SK-N-SH treated with all-trans-retinoic acid at 6 μM for 48 hours (cell line): ENCODE measurements around the gene EDARADD.

ENCODE experiments used
- ARNTL ChIP-seq: fragments of 450-650 bp; formaldehyde crosslinking; IDR thresholded peaks from 2 replicates; pipeline ENCODE4 v1.5.0; 2020; ENCODE audit warnings: low read depth, mild to moderate bottlenecking, moderate library complexity, borderline replicate concordance
- BACH2 ChIP-seq: fragments of 250-450 bp; sonication (Bioruptor Pico); IDR thresholded peaks from 2 replicates; pipeline ENCODE4 v1.9.0; 2021; ENCODE audit warnings: mild to moderate bottlenecking, borderline replicate concordance
- ESRRG ChIP-seq: fragments of 250-450 bp; sonication (Bioruptor Pico); IDR thresholded peaks from 2 replicates; pipeline ENCODE4 v1.6.1; 2021; ENCODE audit warnings: mild to moderate bottlenecking
- ISL1 ChIP-seq: fragments of 250-450 bp; sonication (Bioruptor Pico); IDR thresholded peaks from 2 replicates; pipeline ENCODE4 v2.1.2; 2022; ENCODE audit warnings: mild to moderate bottlenecking, moderate library complexity
- RARB ChIP-seq: fragments of 250-450 bp; sonication (Bioruptor Pico); IDR thresholded peaks from 2 replicates; pipeline ENCODE4 v1.8.0; 2021; ENCODE audit warnings: mild to moderate bottlenecking, moderate library complexity
- SNAI2 ChIP-seq: fragments of 250-450 bp; sonication (Bioruptor Pico); IDR thresholded peaks from 2 replicates; pipeline ENCODE4 v1.5.0; 2020; ENCODE audit warnings: mild to moderate bottlenecking, moderate library complexity
- TCF4 ChIP-seq: fragments of 250-450 bp; sonication (Bioruptor Pico); IDR thresholded peaks from 2 replicates; pipeline ENCODE4 v1.8.0; 2021; ENCODE audit warnings: mild to moderate bottlenecking, moderate library complexity, borderline replicate concordance
- ZFP30 ChIP-seq: fragments of 450-650 bp; formaldehyde crosslinking; IDR thresholded peaks from 2 replicates; pipeline ENCODE4 v1.5.0; 2022; ENCODE audit warnings: mild to moderate bottlenecking, moderate library complexity
- TF ChIP-seq, protein P1 (sequence below): fragments of 250-450 bp; sonication (Bioruptor Pico); IDR thresholded peaks from 2 replicates; pipeline ENCODE4 v1.8.0; 2020; ENCODE audit warnings: mild to moderate bottlenecking, moderate library complexity, borderline replicate concordance
- TF ChIP-seq, protein P2 (sequence below): fragments of 250-450 bp; sonication (Bioruptor Pico); IDR thresholded peaks from 2 replicates; pipeline ENCODE4 v1.8.0; 2021; ENCODE audit warnings: low read depth, mild to moderate bottlenecking, moderate library complexity, borderline replicate concordance

DNA sequence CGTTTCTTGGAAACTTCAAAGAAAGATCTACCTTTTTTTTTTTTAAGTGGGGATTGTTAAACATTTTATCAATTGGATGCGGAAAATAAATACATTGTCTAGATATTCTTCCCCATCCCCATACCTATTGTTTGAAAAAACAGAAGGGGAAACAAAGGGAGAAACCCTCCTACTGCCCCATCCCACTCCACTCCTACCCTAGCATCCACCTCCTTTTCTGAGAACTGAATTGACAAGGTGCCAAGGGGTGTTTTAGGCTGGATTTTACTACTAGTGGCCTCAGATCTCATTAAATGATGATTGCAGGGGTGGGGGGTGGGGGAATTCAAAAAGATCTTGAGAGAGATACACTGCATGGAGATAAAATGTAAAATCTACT, 2.6 kb downstream of the EDARADD start:
- TF ChIP-seq SNAI2 (CRISPR knock-in tag) = no peak
- no peak for TF ChIP-seq ESRRG
- TF ChIP-seq TCF4 (CRISPR knock-in tag) = no peak
- TF ChIP-seq ARNTL (CRISPR knock-in tag) = no peak
- TF ChIP-seq BACH2 = no peak
- no peak for TF ChIP-seq ZFP30
- TF ChIP-seq ISL1 (CRISPR knock-in tag) = no peak
- TF ChIP-seq, protein P1, sequence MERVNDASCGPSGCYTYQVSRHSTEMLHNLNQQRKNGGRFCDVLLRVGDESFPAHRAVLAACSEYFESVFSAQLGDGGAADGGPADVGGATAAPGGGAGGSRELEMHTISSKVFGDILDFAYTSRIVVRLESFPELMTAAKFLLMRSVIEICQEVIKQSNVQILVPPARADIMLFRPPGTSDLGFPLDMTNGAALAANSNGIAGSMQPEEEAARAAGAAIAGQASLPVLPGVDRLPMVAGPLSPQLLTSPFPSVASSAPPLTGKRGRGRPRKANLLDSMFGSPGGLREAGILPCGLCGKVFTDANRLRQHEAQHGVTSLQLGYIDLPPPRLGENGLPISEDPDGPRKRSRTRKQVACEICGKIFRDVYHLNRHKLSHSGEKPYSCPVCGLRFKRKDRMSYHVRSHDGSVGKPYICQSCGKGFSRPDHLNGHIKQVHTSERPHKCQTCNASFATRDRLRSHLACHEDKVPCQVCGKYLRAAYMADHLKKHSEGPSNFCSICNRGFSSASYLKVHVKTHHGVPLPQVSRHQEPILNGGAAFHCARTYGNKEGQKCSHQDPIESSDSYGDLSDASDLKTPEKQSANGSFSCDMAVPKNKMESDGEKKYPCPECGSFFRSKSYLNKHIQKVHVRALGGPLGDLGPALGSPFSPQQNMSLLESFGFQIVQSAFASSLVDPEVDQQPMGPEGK = no peak
- TF ChIP-seq, protein P2, sequence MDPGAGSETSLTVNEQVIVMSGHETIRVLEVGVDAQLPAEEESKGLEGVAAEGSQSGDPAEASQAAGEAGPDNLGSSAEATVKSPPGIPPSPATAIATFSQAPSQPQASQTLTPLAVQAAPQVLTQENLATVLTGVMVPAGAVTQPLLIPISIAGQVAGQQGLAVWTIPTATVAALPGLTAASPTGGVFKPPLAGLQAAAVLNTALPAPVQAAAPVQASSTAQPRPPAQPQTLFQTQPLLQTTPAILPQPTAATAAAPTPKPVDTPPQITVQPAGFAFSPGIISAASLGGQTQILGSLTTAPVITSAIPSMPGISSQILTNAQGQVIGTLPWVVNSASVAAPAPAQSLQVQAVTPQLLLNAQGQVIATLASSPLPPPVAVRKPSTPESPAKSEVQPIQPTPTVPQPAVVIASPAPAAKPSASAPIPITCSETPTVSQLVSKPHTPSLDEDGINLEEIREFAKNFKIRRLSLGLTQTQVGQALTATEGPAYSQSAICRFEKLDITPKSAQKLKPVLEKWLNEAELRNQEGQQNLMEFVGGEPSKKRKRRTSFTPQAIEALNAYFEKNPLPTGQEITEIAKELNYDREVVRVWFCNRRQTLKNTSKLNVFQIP = no peak
- no peak for TF ChIP-seq RARB
